Astrocyte (in vitro differentiated cells and primary cell): ENCODE results near the gene TBC1D9. TPM values are rescaled to one million over a fixed set of nuclear protein-coding genes. Genes with fewer than 3 reads are reported as not detected.

ENCODE experiments used
- DNase-seq: peaks from one replicate; pipeline ENCODE4 v3.0.0-alpha.2; 2010; ENCODE audit warnings: low read depth
- FAIRE-seq: peaks from 2 replicates; lab custom pipeline; 2011; peaks lifted over from hg19 to GRCh38; lab: Jason Lieb, UNC
- H2AFZ ChIP-seq: 2 replicates; pipeline ENCODE4 v1.6.0; 2012; ENCODE audit warnings: low read depth, low read length, inconsistent platforms
- H3K27ac ChIP-seq: 2 replicates; pipeline ENCODE4 v1.5.1; 2011; ENCODE audit warnings: low read depth, low read length, inconsistent platforms
- H3K27me3 ChIP-seq: 2 replicates; pipeline ENCODE4 v1.6.0; 2011; ENCODE audit warnings: low read length, inconsistent platforms; ENCODE audit not compliant: insufficient read depth
- H3K36me3 ChIP-seq: 2 replicates; pipeline ENCODE4 v1.5.1; 2011; ENCODE audit warnings: low read length, inconsistent platforms; ENCODE audit not compliant: insufficient read depth
- H3K4me1 ChIP-seq: 2 replicates; pipeline ENCODE4 v1.5.1; 2011; ENCODE audit warnings: low read length, inconsistent platforms; ENCODE audit not compliant: insufficient read depth
- H3K4me2 ChIP-seq: 2 replicates; pipeline ENCODE4 v1.6.0; 2012; ENCODE audit warnings: low read length, inconsistent platforms
- H3K4me3 ChIP-seq: 2 replicates; pipeline ENCODE4 v1.5.1; 2011; ENCODE audit warnings: low read depth, mild to moderate bottlenecking, low read length, inconsistent platforms; ENCODE audit not compliant: insufficient read depth
- H3K79me2 ChIP-seq: 2 replicates; pipeline ENCODE4 v1.6.0; 2012; ENCODE audit warnings: mild to moderate bottlenecking, low read length, inconsistent platforms; ENCODE audit not compliant: insufficient read depth
- H3K9ac ChIP-seq: 2 replicates; pipeline ENCODE4 v1.6.0; 2012; ENCODE audit warnings: mild to moderate bottlenecking, low read length, inconsistent platforms
- H3K9me3 ChIP-seq: 2 replicates; pipeline ENCODE4 v1.5.1; 2012; ENCODE audit warnings: low read depth, mild to moderate bottlenecking, low read length, inconsistent platforms; ENCODE audit not compliant: insufficient read depth
- H4K20me1 ChIP-seq: 2 replicates; pipeline ENCODE4 v1.6.0; 2012; ENCODE audit warnings: low read length, inconsistent platforms; ENCODE audit not compliant: insufficient read depth
- H3K27ac Mint-ChIP-seq: one replicate; pipeline ENCODE4 v1.8.0; 2021; ENCODE audit warnings: mild to moderate bottlenecking, mixed read lengths; ENCODE audit not compliant: unreplicated experiment
- H3K27me3 Mint-ChIP-seq: one replicate; pipeline ENCODE4 v1.8.0; 2021; ENCODE audit warnings: low read depth, mixed read lengths; ENCODE audit not compliant: unreplicated experiment
- H3K36me3 Mint-ChIP-seq: one replicate; pipeline ENCODE4 v1.8.0; 2021; ENCODE audit warnings: low read depth, mixed read lengths; ENCODE audit not compliant: unreplicated experiment
- H3K4me1 Mint-ChIP-seq: one replicate; pipeline ENCODE4 v1.8.0; 2021; ENCODE audit warnings: low read depth, mixed read lengths; ENCODE audit not compliant: unreplicated experiment
- H3K4me3 Mint-ChIP-seq: one replicate; pipeline ENCODE4 v1.8.0; 2021; ENCODE audit warnings: mild to moderate bottlenecking, moderate library complexity, mixed read lengths; ENCODE audit not compliant: unreplicated experiment
- H3K9me3 Mint-ChIP-seq: one replicate; pipeline ENCODE4 v1.8.0; 2021; ENCODE audit warnings: mild to moderate bottlenecking, mixed read lengths; ENCODE audit not compliant: unreplicated experiment
- EZH2 ChIP-seq: IDR thresholded peaks from 2 replicates; pipeline ENCODE4 v1.6.1; 2012; ENCODE audit warnings: mild to moderate bottlenecking, low read length, inconsistent platforms; ENCODE audit not compliant: insufficient read depth
- total RNA-seq: library from RNA; stranded (reverse); gene quantifications from 2 replicates; pipeline ENCODE4 v1.2.1, GENCODE V29; 2021
- TF ChIP-seq, protein P1 (sequence below): IDR thresholded peaks from 2 replicates; pipeline ENCODE4 v1.5.1; 2011; ENCODE audit warnings: low read depth, mild to moderate bottlenecking, inconsistent platforms, low read length, moderate library complexity; ENCODE audit not compliant: insufficient read depth

The TBC1D9 gene
- total RNA-seq, 1 donor from 2014 or later, result 31.6 TPM

DNA sequence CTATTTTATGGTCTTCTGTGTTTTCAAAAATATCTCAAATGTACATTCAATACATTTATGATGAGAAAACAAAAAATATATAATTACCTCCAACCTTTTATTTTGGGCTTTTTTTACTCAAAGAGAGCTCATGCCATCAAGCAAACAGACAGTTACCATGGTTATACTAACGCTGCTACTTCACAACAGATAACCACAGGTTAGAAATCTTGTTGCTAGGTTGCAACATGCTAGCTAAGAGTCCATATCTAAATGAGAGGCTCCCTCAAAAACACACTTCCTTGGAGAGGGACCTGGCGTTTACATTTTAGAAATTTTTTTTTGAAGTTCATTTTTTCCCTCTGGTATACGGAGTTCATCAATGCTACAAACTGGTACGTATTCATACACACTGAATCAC lies 44.3 kb downstream of the TBC1D9 start:
- Histone ChIP-seq H4K20me1 (peaks cover 37% of the 10 kb centered on the region), H3K4me1 (no peaks in the 10 kb centered on the region), H2AFZ (no peak overlapping the region), H3K79me2 (peaks cover 18% of the 10 kb centered on the region), H3K27me3 (no peaks in the 10 kb centered on the region), H3K36me3 (no peaks in the 10 kb centered on the region), H3K27ac (no peak overlapping the region), H3K4me2 (no peak overlapping the region), H3K9ac (no peak overlapping the region), H3K4me3 (no peak overlapping the region), H3K9me3 (no peaks in the 10 kb centered on the region)
- Mint-ChIP-seq H3K9me3 (no peaks in the 10 kb centered on the region), H3K27ac (no peak overlapping the region), H3K36me3 (peaks cover 4% of the 10 kb centered on the region), H3K27me3 (no peaks in the 10 kb centered on the region), H3K4me3 (no peak overlapping the region), H3K4me1 (peaks cover under 1% of the 10 kb centered on the region)
- DNase-seq (no peak), FAIRE-seq (no peak)
- TF ChIP-seq, protein P1, sequence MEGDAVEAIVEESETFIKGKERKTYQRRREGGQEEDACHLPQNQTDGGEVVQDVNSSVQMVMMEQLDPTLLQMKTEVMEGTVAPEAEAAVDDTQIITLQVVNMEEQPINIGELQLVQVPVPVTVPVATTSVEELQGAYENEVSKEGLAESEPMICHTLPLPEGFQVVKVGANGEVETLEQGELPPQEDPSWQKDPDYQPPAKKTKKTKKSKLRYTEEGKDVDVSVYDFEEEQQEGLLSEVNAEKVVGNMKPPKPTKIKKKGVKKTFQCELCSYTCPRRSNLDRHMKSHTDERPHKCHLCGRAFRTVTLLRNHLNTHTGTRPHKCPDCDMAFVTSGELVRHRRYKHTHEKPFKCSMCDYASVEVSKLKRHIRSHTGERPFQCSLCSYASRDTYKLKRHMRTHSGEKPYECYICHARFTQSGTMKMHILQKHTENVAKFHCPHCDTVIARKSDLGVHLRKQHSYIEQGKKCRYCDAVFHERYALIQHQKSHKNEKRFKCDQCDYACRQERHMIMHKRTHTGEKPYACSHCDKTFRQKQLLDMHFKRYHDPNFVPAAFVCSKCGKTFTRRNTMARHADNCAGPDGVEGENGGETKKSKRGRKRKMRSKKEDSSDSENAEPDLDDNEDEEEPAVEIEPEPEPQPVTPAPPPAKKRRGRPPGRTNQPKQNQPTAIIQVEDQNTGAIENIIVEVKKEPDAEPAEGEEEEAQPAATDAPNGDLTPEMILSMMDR, result no peak
- TF ChIP-seq EZH2, result no peak

DNA sequence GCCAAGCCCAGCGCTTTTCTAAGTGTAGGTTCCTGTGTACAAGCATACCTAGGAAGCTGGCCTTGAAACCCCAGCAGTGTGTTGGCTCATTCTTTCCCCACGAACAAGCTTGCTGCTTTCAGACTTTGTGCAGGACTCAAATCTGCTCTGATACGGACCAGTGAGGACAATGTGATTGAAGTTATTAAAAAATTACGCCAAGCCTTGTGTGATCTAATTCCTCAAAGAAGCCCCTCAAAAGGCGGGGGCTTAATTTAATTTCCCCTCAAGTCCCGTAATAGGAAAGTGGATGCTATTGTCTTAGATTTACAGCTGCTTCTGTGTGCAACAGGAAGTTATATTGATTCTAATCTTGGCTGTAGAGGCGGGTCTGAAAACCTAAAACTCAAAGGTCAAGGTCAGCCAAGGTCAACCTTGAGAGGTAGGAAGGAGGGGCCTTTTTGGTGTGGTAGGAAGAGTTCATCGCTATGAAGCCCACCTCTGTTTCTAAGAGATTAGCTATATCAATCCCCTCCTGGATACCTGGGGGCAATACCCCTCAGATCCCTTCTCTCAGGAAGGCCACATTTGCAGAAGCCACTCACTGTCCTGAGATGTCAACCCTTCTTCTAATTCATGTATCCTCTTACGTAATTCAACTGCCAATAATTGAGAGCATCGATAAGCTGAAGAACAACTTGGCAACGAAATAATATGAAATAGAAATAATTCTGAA lies 45.1 kb downstream of the TBC1D9 start:
- Histone ChIP-seq H2AFZ (no peak overlapping the region), H3K4me1 (no peaks in the 10 kb centered on the region), H3K4me3 (no peak overlapping the region), H3K36me3 (no peaks in the 10 kb centered on the region), H3K4me2 (no peak overlapping the region), H3K79me2 (peaks cover 18% of the 10 kb centered on the region), H3K9ac (no peak overlapping the region), H3K27ac (no peak overlapping the region), H4K20me1 (peaks cover 40% of the 10 kb centered on the region), H3K9me3 (no peaks in the 10 kb centered on the region), H3K27me3 (no peaks in the 10 kb centered on the region)
- Mint-ChIP-seq H3K27me3 (no peaks in the 10 kb centered on the region), H3K27ac (no peak overlapping the region), H3K4me1 (peaks cover 4% of the 10 kb centered on the region), H3K4me3 (no peak overlapping the region), H3K9me3 (no peaks in the 10 kb centered on the region), H3K36me3 (peaks cover 4% of the 10 kb centered on the region)
- TF ChIP-seq, protein P1, result no peak
- TF ChIP-seq EZH2, result no peak
- no peak for FAIRE-seq
- DNase-seq, result no peak

DNA sequence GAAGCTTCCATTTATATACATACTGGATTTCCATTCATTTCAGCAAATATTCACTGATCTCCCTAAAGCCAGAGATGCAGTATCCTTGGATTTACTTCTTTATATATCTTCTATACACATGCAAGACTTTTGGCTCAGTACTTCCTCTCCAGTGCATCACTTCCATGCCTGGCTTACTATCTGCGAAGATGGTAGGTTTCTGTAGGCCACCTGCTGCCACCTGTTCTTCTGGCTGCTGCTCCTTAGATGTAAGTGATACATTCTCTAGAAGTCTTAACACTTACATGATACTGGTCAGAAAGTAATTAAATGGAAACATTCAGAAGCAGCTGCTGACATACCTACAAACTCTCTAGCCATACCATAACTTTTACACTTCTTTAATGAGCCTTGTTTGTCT lies 48.9 kb downstream of the TBC1D9 start:
- no peak overlapping the region for H2AFZ ChIP-seq
- DNase-seq (no peak), FAIRE-seq (no peak)
- peaks cover 10% of the 10 kb centered on the region for H3K4me1 ChIP-seq
- peaks cover 21% of the 10 kb centered on the region for H3K79me2 ChIP-seq
- H3K9ac ChIP-seq, result no peak overlapping the region
- H3K4me1 Mint-ChIP-seq, result peaks cover 25% of the 10 kb centered on the region
- peaks cover 71% of the 10 kb centered on the region for H4K20me1 ChIP-seq
- TF ChIP-seq, protein P1, result no peak
- TF ChIP-seq EZH2, result no peak
- H3K4me2 ChIP-seq, result no peak overlapping the region
- no peak overlapping the region for H3K4me3 ChIP-seq
- no peaks in the 10 kb centered on the region for H3K27me3 ChIP-seq
- no peak overlapping the region for H3K27ac ChIP-seq
- H3K36me3 ChIP-seq, result no peaks in the 10 kb centered on the region
- H3K36me3 Mint-ChIP-seq, result peaks cover 4% of the 10 kb centered on the region
- H3K27ac Mint-ChIP-seq, result no peak overlapping the region
- H3K9me3 ChIP-seq, result no peaks in the 10 kb centered on the region
- H3K9me3 Mint-ChIP-seq, result no peaks in the 10 kb centered on the region
- H3K27me3 Mint-ChIP-seq, result no peaks in the 10 kb centered on the region
- no peak overlapping the region for H3K4me3 Mint-ChIP-seq
